GM10266 (cell line): ENCODE data around the gene ADCY1.
A peak's percentile ranks its signal among the peaks of the same experiment; 100 is the strongest.

ENCODE experiments used
- DNase-seq: peaks from one replicate; pipeline ENCODE4 v3.0.0; 2012; ENCODE audit errors: extremely low spot score
- CTCF ChIP-seq: IDR thresholded peaks from 2 replicates; pipeline ENCODE4 v1.5.1; 2012; ENCODE audit warnings: mild to moderate bottlenecking, low read depth; ENCODE audit not compliant: control insufficient read depth, insufficient read depth; ENCODE audit errors: missing control alignments

ADCY1 gene

DNA sequence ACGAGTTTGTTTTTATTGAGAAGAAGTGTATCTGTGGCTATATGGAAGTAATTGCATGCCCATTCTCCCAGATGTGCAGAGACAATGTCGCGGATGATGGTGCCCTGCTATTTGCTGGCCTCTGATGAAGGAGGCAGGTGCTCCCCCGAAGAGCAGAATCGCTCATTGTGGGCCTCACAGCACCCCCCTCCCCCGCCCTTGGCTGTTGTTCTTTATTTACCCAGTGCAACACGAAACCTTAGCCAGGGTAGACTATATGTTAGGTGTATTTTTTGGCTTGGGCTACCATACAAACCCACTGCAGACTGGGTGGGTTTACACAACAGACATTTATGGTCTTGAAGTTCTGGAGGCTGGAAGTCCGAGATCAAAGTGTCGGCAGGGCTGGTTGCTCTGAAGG lies 3.4 kb upstream of the ADCY1 start:
- no peak for TF ChIP-seq CTCF
- no peak for DNase-seq

DNA sequence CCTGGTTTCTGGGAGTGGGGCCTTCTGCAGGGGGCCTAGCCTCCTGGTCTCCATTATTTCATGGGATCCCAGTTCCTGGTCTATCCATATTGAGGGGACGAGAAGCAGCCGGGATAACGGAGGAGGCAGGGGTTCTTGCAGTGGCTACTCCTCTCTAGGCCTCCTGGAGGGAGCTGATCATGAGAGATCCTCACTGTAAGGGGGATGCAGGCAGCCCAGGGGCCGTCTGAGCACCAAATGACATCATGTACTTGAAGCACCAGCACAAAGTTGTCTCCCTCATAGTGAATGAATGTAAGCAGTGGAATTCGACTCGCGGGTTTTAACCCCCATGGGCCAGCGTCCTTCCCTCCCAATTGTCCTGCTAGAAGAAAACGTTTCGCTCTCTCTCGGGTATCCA lies 964 bp upstream of the ADCY1 start:
- no peak for TF ChIP-seq CTCF
- no peak for DNase-seq

DNA sequence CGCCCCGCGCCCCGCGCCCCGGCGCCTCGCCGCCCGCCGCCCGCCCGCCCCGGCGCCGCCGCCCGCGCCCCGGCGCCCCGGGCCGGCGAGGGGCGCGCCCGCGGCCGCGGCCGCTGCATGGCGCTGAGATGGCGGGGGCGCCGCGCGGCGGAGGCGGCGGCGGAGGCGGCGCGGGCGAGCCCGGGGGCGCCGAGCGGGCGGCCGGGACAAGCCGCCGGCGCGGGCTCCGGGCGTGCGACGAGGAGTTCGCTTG lies 174 bp downstream of the ADCY1 start:
- DNase-seq, result no peak
- no peak for TF ChIP-seq CTCF

DNA sequence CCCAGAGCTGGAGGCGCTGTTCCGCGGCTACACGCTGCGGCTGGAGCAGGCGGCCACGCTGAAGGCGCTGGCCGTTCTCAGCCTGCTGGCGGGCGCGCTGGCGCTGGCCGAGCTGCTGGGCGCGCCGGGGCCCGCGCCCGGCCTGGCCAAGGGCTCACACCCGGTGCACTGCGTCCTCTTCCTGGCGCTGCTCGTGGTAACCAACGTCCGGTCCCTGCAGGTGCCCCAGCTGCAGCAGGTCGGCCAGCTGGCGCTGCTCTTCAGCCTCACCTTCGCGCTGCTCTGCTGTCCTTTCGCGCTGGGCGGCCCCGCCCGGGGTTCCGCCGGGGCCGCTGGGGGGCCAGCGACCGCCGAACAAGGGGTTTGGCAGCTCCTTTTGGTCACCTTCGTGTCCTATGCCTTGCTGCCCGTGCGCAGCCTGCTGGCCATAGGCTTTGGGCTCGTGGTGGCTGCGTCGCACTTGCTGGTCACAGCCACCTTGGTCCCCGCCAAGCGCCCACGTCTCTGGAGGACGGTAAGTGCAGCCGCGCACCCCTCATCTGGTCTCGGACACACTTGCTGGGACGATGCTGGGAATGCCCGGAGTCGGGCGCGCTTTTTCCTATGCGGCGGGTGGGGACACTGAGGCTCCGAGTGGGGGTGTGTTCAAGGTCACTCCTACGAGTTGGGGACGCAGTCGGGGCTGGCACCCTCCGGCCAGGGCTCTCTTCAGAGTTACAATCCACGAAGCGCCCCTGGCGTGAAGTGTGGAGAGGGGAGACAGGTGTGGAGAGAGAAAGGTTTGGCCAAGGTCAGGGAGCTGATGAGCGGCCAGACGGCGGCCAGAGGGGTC lies 717 bp downstream of the ADCY1 start:
- peak; percentile 10 for TF ChIP-seq CTCF
- DNase-seq, result peak; percentile 77

DNA sequence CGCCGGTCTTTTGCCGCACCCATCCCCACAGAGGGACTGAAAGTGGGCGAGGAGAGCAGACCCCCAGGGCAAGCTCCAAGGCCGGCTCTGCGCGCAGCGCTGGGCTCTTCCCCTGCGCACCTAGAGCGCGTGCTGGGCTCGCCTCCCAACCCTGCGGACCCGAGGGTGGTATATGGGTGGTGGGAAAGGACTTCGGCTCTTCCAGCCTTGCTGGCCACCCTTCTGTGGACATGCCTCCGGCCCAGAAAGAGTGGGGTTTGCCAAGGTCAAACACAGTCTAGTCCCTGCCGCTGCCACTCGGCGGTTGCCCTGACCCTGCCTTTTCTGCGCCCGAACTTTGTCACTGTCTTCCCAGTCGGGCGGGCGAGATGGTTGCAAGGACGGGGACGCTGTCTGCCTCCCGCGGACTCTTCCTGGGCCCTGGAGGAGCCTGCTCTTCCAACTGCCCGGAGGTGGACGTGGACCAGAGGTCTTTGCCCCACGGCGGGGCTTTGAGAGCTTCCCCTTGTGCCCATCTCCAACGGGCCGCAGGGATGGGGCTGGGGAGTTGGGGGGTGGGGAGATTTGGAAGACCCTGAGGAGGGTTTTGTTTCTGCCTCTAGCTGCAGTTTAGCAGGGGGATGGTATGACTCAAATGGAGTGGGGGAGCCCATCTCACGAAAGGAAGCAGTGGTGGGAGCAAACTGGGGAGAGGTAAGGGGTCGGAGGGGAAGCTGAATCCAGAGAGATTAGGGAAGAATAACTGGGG lies 1.5 kb downstream of the ADCY1 start:
- DNase-seq, result no peak
- no peak for TF ChIP-seq CTCF

DNA sequence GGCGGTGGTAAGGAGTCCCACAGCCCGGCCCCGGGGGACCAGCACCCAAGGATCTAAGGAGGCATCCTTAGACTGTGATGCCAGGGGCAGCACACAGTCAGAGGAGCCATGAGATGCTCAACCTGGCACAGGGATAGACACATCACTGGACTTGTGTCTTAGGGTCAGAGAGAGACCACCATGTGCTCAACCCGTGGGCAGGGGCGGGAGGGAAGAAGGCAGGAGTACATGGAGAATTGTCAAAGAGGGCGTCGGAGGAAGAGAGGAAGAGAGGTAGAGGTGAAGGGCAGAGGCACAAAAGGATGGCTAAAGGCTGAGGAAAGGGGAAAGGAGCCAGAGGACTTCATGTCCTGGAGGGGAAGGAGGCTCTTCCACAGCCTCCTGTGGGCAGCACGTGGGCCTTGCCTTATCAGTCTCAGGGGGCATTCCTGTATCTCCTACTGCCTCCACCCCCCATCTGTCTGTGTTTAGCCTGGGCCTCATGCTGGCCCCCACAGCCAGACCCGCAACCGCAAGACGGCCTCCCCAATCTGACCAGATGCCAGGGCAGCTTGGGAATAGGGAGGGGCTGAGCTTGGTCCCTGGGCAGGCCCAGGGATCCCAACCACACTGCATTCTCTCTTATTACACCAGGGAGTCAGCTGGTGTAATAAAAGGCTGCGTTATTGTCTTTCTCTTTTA lies 2.2 kb downstream of the ADCY1 start:
- no peak for TF ChIP-seq CTCF
- DNase-seq, result no peak

DNA sequence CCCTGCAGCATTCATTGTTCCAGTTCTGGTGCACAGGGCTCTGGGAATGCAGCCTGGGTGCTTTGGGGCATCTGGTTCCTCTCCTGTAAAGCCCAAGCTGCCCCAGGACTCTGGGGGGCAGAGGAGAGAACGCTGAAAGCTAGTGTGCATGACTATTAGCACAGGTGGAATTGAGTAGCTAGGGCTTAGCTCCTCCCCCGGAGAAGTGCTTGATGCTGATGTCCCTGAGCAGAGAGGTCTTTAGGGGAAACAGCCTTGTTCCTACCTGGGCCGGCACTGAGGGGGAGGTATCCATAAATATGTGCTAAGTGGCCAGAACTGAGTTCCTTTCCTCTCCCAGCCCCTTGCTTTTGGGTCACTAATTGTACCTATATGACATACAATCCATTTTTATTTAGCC lies 3.9 kb downstream of the ADCY1 start:
- no peak for TF ChIP-seq CTCF
- DNase-seq, result no peak
